Activated CD4-positive, alpha-beta T cell treated with anti-CD3 and anti-CD28 coated beads, Interleukin-2, Interleukin-6, amounts not matched to agents 100 ng/mL and 50 ng/mL, durations not matched to agents 16 hours and 8 hours (primary cell): ENCODE measurements around the gene MRPL39.

ENCODE experiments used
- DNase-seq: peaks from one replicate; pipeline ENCODE4 v3.0.0-alpha.2; 2020

MRPL39 gene

DNA sequence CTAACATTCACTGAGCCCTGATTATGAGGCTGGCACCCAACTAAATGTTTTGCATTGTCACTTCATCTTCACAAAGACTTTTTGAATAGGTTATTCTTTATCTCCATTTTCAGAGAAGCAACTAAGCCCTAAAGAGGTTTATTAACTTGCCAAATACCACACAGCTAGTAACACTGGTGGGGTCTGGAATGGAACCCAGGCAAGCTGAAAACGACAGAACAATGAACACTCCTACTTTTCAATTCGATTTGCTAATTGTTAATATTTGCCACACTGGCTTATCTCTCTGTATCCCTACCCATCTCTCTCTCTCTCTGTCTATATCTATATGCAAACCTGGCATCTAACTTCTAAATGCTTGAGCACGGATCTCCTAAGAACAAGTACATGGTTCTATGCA, 40.6 kb downstream of the MRPL39 start:
- no peak for DNase-seq

DNA sequence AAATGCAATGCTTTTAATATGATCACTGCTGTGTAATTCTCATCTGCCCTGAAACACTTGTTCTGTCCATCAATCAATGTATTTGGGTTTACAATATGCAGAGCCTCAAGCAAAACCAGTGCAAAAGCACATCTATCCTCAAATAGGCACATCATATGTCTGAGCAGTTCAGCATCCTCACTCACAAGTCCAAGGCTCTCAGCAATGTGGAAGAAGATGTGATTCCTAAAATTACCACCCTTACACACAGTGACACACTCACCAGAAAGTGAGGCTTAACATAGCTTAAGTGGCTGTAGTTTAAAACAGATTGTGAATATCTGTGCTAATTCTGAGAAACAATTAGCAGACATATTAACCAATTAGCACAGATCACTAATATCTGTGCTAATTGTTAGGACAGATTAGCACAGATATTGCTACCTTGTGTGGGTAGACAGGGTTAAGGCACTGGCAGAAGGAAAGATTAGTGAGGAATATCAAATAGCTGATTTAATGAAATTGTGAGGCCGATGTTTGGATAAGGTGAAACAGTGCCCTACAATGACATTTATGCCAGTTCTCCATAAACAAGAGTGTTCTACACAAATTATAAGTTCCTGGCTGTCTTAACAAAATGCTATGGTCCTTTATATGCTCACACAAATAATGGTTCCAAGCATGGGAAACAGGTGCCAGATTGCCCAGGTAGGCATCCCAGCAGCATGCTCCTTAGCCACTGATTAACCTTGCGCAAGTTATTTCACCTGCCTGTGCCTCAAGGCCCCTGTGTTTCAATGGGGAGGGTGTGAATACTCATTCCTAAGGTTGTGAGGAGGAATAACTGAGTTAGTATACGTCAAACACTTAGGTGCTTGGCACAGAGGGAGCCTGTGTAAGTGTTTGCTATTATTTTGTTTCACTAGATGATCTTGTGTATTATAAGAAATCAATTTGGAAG, 41.7 kb downstream of the MRPL39 start:
- DNase-seq = no peak

GRCh38 chr21:25564349-25564948, 42.8 kb downstream of the MRPL39 start:
- no peak for DNase-seq

DNA sequence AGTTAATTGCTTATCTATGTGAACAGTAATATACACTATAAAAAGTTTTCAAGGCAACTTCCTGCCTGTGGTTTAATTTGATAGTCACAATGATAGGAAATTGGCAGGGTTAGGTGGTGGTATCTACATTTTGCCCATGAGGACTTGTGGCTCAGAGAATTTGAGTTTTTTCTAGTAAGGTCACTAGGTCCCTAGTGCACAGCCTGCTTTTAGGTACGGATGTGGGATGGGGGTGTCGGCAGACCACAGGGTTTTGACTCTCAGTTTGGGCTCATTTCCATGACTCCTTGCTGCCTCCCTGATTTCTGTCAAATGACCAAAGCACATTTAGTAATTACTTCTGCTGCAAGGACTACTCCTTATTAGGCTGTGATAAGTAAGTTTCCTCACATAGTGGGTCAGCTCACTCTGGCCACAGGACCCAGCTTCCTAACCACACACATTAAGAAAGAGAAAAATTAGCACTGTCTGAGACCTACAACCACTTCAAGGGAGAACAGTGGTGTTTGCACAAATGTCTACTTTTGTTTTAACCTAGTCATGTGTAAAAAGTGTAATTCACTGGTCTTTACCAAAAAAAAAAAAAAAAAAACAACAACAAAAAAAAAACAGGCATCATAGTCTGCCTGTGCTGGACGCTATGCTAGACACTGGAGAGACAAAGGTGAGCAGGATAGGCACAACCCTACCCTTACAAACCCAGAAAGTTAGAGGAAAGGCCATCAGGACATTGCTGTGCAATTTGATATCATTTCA, 43.7 kb downstream of the MRPL39 start:
- peak; percentile 78 for DNase-seq

GRCh38 chr21:25562660-25563059, 44.6 kb downstream of the MRPL39 start:
- DNase-seq = no peak

- peak; percentile 91 for DNase-seq
Measured at GRCh38 chr21:25561668-25562641, 45.3 kb downstream of the MRPL39 start.

DNA sequence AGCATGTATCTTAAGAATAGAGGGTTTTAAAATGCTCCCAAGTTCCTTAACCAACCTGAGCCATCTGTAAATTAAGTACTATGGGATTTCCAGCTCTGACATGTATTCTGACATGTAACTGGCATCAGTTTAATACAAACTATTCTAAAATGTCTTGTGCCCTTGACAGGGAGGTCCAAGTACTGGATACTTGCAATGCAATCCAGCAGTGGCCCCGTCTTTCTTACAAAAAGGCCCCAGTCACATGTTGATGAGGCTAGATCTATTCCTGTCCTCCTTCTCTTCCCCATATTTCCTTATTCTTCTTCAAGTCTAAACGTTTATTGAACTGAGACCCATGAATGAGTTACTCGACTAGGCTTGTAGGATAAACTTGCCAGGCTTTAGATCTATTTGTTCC, 46.4 kb downstream of the MRPL39 start:
- DNase-seq = no peak

DNA sequence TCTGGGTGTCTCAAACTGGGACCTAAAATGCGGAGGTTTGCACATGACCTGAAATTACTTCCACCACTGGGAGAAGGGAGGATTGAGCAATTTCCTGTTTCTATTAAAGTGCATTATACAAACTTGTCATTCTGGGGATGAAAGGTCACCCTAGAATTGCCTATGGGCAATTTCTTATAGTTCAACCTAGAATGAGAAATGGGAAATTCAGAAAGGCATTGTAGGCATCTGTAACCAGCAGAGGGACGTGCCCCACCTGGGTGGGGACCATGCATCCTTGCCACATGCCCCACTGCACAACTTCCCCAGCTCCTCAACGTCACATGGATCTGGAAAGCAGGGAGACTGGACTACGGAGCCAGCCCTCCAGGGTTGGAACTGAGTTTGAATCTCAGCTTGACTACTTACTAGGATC, 47.0 kb downstream of the MRPL39 start:
- no peak for DNase-seq

DNA sequence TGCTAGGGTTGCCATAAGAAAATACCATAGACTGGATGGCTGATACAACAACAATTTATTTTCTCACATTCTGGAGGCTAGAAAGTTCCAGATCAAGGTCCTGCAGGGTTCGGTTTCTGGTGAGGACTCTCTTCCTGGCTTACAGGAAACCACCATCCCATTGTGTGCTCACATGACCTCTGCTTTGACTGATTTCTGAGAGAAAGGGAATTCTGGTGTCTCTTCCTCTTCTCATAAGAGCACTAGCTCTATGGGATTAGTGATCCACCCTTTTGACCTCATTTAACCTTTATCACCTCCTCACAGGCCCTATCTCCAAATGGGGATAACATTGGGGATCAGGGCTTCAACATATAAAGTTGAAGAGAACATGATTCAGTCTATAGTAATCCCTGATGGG, 47.5 kb downstream of the MRPL39 start:
- DNase-seq = no peak

GRCh38 chr21:25558123-25558522, 49.2 kb downstream of the MRPL39 start:
- DNase-seq = no peak

- DNase-seq = no peak
Measured at GRCh38 chr21:25557180-25557579, 50.1 kb downstream of the MRPL39 start.

DNA sequence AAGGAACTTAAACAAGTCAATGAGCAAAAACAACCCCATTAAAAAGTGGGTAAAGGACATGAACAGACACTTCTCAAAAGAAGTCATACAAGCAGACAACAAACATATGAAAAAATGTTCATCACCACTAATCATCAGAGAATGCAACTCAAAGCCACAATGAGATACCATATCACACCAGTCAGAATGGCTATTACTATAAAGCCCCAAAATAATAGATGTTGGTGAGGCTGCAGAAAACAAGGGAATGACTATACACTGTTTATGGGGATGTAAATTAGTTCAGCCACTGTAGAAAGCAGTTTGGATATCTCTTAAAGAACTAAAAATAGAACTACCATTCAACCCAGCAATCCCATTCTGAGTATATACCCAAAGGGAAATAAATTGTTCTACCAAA, 51.2 kb downstream of the MRPL39 start:
- DNase-seq = no peak

DNA sequence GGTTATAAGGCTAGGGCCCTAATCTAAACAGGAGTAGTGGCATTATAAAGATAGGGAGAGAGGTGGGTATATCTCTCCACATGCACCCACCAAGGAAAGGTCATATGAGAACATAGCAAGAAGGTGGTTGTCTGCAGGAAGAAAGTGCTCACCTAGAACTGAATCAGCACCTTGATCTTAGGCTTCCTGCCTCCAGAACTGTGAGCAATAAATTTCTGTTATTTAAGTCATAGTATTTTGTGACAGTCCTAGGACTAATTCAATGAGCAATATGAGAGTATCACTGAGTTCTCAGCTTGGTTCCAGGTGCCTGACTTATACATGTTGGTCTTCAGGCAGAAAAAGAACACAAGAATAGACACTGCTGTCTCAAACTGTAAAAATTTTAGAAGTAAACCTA, 51.8 kb downstream of the MRPL39 start:
- peak; percentile 42 for DNase-seq

DNA sequence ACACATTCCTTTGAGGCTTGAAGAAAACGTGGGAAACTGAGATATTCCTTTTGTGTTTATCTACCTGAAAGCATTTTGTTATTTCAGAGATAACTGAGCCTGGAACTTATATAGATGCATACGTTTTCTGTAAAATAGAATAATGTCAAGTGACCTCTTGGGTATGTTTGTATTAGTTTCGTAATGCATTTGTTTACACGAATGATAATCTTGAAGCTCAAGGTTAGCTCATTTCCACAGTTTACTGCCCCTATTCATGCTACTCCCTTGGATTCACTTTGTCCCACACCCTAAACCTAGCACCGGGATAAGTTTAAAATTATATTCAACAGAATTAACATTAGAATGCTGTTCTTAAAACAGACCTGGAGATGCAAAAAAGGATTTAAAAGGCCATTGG, 54.4 kb downstream of the MRPL39 start:
- no peak for DNase-seq

DNA sequence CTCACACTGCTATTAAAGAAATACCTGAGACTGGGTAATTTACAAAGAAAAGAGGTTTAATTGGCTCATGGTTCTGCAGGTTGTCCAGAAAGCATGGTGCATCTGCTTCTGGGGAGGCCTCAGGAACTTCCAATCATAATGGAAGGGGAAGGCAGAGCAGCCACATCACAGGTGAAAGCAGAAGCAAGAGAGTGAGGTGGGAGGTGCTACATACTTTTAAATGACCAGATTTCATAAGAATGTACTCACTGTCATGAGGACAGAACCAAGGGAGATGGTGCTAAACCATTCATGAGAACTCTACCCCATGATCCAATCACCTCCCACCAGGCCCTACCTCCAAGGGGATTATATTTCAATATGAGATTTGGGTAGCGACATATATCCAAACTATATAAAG, 55.7 kb downstream of the MRPL39 start:
- DNase-seq = peak; percentile 40

DNA sequence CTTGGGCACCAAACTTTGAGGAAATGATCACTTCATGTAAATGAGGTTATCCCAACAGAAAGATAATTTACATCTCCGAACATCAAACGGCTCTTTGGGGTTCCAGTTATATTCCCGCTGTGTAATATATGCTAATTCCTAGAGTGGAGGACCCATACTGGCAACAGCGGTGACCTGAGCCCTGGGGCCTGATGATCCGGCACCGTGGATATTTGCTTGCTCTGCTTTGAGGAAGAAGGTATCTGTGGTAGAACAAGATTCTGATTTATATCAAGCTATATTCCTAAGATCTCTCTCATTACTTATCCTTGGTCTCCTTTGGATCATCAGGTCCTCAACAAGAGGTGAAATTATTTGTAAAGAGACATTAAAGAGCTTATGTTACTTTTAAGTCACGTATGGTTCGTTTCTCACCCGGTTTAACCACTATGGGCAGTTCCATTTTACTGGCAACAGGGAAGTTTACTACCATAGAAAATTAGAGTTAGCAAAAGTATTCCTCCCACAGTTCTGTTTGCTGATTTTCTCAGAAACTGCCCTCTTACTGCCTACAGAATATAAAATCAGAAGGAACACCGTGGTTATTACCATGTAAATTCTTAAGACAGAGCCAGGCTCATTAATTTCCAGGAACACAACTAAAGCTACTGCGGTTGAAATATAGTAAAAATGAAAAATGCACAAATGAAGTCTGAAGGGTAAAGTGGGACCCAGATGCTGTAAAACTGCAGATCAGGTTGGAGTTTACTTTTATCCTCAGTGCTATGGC, 56.7 kb downstream of the MRPL39 start:
- peak; percentile 56 for DNase-seq

DNA sequence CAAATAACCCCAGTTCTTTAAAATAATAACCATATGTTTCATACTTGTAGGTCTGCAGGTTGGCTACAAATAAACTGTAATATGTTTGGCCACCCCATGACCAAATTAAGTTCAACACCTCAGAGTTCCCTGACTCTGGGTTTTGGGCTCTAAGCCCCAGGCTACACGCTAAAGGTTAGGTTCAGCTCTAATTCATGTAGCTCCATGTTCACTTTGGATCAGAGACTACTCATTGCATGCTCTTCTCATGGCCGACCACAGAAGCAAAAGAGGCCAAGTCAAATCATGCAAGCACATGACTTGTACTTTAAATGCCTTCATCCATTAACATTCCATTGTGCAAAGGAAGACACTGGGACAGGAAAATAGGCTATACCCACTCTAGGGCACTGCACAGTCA, 66.2 kb downstream of the MRPL39 start:
- DNase-seq = no peak

- DNase-seq = no peak
Measured at GRCh38 chr21:25539606-25540005, 67.7 kb downstream of the MRPL39 start.

GRCh38 chr21:25537174-25537573, 70.1 kb downstream of the MRPL39 start:
- no peak for DNase-seq

DNA sequence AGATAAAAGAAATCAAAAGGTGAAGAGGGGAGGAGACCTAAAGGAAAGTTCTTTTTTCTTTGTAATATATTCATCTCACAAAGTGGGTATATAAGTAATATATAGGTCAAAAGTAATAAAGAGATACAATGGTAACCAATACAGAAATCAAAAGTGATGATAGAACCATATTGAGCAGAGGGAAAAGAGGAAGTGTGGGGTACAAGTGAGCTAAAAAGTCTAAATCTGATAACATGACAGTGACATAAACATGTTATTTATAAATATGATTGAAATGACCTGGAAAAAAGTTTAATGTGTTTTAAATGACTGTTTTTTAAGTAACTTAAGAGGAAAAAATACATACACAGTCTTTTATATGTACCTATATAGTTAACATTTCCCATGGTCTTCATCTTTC, 70.5 kb downstream of the MRPL39 start:
- no peak for DNase-seq

GRCh38 chr21:25535849-25536248, 71.4 kb downstream of the MRPL39 start:
- DNase-seq = no peak
